Smooth muscle cell (in vitro differentiated cells): Measurements from ENCODE around the gene PDPR. TPM values are rescaled to one million over a fixed set of nuclear protein-coding genes. Genes with fewer than 3 reads are reported as not detected.
"Not testable (repeated sequence)": the region's sequence is repeated elsewhere in the genome, so short reads cannot be mapped to it uniquely, and the experiment has no call there.

Source experiments
- DNase-seq: peaks from one replicate; lab custom pipeline; 2025; ENCODE audit not compliant: unreplicated experiment; lab: John Stamatoyannopoulos, UW
- H2AFZ ChIP-seq: fragments of 200-600 bp; sonication (generic); 2 replicates; pipeline ENCODE4 v1.6.0; 2016; ENCODE audit warnings: antibody characterized with exemption, low read depth, mild to moderate bottlenecking
- H3F3A ChIP-seq: fragments of 200-600 bp; sonication (generic); 2 replicates; pipeline ENCODE4 v1.6.0; 2017; ENCODE audit warnings: antibody characterized with exemption, low read depth
- H3K27ac ChIP-seq: fragments of 200-600 bp; sonication (generic); 2 replicates; pipeline ENCODE4 v1.5.1; 2016; ENCODE audit warnings: low read depth, mild to moderate bottlenecking
- H3K27me3 ChIP-seq: fragments of 200-600 bp; sonication (generic); 2 replicates; pipeline ENCODE4 v1.6.1; 2016; ENCODE audit warnings: low read depth, mild to moderate bottlenecking
- H3K36me3 ChIP-seq: fragments of 200-600 bp; sonication (generic); 2 replicates; pipeline ENCODE4 v1.5.1; 2016; ENCODE audit warnings: low read depth
- H3K4me1 ChIP-seq: fragments of 200-600 bp; sonication (generic); 2 replicates; pipeline ENCODE4 v1.5.1; 2016; ENCODE audit warnings: low read depth
- H3K4me2 ChIP-seq: fragments of 200-600 bp; sonication (generic); 2 replicates; pipeline ENCODE4 v1.6.0; 2016; ENCODE audit warnings: mild to moderate bottlenecking
- H3K4me3 ChIP-seq: fragments of 200-600 bp; sonication (generic); 2 replicates; pipeline ENCODE4 v1.5.1; 2016; ENCODE audit warnings: mild to moderate bottlenecking
- H3K79me2 ChIP-seq: fragments of 200-600 bp; sonication (generic); 2 replicates; pipeline ENCODE4 v1.6.0; 2016; ENCODE audit warnings: low read depth, mild to moderate bottlenecking
- H3K9ac ChIP-seq: fragments of 200-600 bp; sonication (generic); 2 replicates; pipeline ENCODE4 v1.6.0; 2016; ENCODE audit warnings: low read depth
- H3K9me3 ChIP-seq: fragments of 200-600 bp; sonication (generic); replicated peaks from 2 replicates; pipeline ENCODE4 v1.5.1; 2016; ENCODE audit warnings: low read depth
- H4K20me1 ChIP-seq: fragments of 200-600 bp; sonication (generic); 2 replicates; pipeline ENCODE4 v1.6.0; 2016; ENCODE audit warnings: low read depth
- WGBS: methylation state at CpG from one replicate; pipeline ENCODE4 v1.1.7; 2016; ENCODE audit warnings: low lambda C conversion rate; 5-methylcytosine and 5-hydroxymethylcytosine counted together
- polyA plus RNA-seq: library from polyadenylated mRNA; unstranded; fragments of >200 nt; fragmentation: Nextera tagmentation; extraction: Ambion mirVana; gene quantifications from 2 replicates; pipeline ENCODE4 v1.2.1, GENCODE V29; 2016
- total RNA-seq: library from RNA; depleted of rRNA; stranded (reverse); fragments of >200 nt; gene quantifications from 2 replicates; pipeline ENCODE4 v1.2.3, GENCODE V29; 2014
- TF ChIP-seq, protein P1 (sequence below): fragments of 200-600 bp; sonication (generic); IDR thresholded peaks from 2 replicates; pipeline ENCODE4 v1.5.1; 2017; ENCODE audit warnings: borderline replicate concordance, mild to moderate bottlenecking, antibody characterized with exemption; ENCODE audit not compliant: insufficient read depth, poor library complexity, severe bottlenecking

PDPR gene
- total and polyA plus RNA-seq, 2 experiments from 2014 or later: 5.7 to 11.2 TPM

DNA sequence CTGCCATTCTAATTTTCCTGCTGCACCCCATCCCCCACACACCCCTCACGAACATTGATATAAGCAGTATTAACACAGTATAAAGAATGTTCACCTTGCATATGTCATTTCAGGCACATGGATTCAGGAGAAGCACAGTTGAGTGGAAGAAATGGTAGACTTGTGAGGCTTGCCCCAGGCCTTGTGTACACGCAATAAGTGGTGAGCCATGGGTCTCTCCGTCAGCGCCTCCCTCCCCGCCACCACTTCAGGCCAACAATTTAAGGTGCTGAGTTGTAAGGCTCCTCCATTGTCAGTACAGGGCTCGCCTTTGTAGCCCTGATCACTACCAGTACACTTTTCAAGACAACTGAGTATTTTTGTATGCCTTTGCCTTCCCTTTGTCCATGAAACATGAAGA is 47.2 kb downstream of the PDPR start:
- TF ChIP-seq, protein P1, sequence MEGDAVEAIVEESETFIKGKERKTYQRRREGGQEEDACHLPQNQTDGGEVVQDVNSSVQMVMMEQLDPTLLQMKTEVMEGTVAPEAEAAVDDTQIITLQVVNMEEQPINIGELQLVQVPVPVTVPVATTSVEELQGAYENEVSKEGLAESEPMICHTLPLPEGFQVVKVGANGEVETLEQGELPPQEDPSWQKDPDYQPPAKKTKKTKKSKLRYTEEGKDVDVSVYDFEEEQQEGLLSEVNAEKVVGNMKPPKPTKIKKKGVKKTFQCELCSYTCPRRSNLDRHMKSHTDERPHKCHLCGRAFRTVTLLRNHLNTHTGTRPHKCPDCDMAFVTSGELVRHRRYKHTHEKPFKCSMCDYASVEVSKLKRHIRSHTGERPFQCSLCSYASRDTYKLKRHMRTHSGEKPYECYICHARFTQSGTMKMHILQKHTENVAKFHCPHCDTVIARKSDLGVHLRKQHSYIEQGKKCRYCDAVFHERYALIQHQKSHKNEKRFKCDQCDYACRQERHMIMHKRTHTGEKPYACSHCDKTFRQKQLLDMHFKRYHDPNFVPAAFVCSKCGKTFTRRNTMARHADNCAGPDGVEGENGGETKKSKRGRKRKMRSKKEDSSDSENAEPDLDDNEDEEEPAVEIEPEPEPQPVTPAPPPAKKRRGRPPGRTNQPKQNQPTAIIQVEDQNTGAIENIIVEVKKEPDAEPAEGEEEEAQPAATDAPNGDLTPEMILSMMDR: no peak
- Histone ChIP-seq H3K9ac (no peak overlapping the region), H3K27me3 (no peaks in the 10 kb centered on the region), H3F3A (peaks cover 9% of the 10 kb centered on the region), H3K36me3 (peaks cover 5% of the 10 kb centered on the region), H4K20me1 (peaks cover 7% of the 10 kb centered on the region), H2AFZ (no peak overlapping the region), H3K4me1 (no peaks in the 10 kb centered on the region), H3K4me3 (no peak overlapping the region), H3K27ac (no peak overlapping the region), H3K9me3 (no peaks in the 10 kb centered on the region), H3K79me2 (no peaks in the 10 kb centered on the region), H3K4me2 (no peak overlapping the region)
- DNase-seq: no peak
- 96% methylated on average over 6 of the region's 6 CpGs for whole genome bisulfite sequencing

DNA sequence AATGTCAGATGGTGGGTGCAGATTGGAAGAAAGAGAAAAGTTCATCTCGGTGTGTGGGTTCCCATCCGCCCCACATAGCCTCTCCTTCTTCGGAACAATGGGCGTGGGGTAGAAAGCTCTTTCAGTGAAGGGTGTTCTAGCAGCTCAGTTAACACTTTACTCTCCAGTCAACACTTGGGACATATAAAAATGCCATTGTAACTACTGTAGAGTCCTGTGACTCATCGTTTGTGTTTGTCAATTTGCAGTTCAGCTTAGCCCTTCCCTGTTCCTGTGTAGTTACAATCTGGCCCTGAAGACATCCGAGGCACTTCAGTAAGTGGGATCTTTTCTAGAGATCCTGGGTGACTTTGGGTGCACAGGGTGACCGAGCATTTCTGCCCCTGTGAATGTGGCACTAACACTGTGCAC is 47.9 kb downstream of the PDPR start:
- no peak for DNase-seq
- H3K27ac ChIP-seq: no peak overlapping the region
- WGBS: 50% methylated on average over 7 of the region's 7 CpGs

DNA sequence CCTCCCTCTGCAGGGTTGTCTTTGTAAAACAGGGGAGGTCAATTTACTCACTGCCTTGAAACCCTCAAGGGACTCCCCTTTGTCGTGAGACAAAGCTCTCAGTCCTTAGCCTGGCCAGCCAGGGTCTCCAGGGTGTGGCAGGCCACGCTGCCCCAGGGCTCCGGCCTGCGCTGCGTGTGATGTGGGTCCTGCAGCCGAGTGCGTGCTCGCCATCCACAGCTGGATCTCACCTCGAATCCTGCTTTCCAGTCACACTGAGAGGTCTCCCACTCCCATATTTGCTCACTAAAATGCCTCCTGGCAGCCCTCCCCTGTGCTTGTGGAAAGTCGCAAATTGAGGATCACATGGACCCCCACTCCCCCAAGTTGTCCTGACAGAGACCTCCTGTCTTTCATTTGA is 49.5 kb downstream of the PDPR start:
- H3K79me2 ChIP-seq: no peaks in the 10 kb centered on the region
- H3K4me2 ChIP-seq: no peak overlapping the region
- no peak overlapping the region for H3K4me3 ChIP-seq
- no peaks in the 10 kb centered on the region for H3K4me1 ChIP-seq
- WGBS: 89% methylated on average over 10 of the region's 10 CpGs
- peaks cover 9% of the 10 kb centered on the region for H3F3A ChIP-seq
- no peak overlapping the region for H3K27ac ChIP-seq
- no peak overlapping the region for H3K9ac ChIP-seq
- no peaks in the 10 kb centered on the region for H3K36me3 ChIP-seq
- no peaks in the 10 kb centered on the region for H3K9me3 ChIP-seq
- no peaks in the 10 kb centered on the region for H3K27me3 ChIP-seq
- TF ChIP-seq, protein P1: no peak
- DNase-seq: no peak
- peaks cover 7% of the 10 kb centered on the region for H4K20me1 ChIP-seq
- no peak overlapping the region for H2AFZ ChIP-seq

More for the DNA sequence above, 47.9 kb downstream of the PDPR start:
- Histone ChIP-seq H3K79me2 (no peaks in the 10 kb centered on the region), H3K4me2 (no peak overlapping the region), H3K27me3 (no peaks in the 10 kb centered on the region), H4K20me1 (peaks cover 7% of the 10 kb centered on the region), H3K9me3 (no peaks in the 10 kb centered on the region), H3K4me1 (no peaks in the 10 kb centered on the region), H3F3A (peaks cover 9% of the 10 kb centered on the region), H3K4me3 (no peak overlapping the region), H3K9ac (no peak overlapping the region), H3K36me3 (peaks cover 5% of the 10 kb centered on the region), H2AFZ (no peak overlapping the region)
- TF ChIP-seq, protein P1: no peak

DNA sequence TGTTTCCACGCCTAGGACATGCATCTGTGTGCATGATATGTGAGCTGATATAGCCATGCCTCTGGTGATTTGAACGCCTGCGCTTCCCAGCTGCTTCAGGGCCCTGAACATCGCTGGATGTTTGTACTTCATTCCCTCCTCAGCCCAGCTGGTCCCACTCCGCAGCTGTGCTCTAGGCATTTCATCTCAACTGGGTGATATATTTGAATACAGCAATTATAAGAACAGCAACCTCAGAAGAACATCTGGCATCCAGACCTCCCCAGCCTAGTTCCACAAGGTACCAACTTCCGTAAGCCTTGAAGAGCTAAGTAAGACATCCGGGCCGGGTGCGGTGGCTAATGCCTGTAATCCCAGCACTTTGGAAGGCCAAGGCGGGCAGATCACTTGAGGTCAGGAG is 52.6 kb downstream of the PDPR start:
- not testable (repeated sequence) for H3K4me1 ChIP-seq, H3K27ac ChIP-seq, H3K27me3 ChIP-seq, H3K36me3 ChIP-seq, H3K4me3 ChIP-seq, H3K9ac ChIP-seq, H3K4me2 ChIP-seq, DNase-seq, H2AFZ ChIP-seq, H4K20me1 ChIP-seq, H3K9me3 ChIP-seq, H3K79me2 ChIP-seq, H3F3A ChIP-seq
- 77% methylated on average over 5 of the region's 10 CpGs for WGBS

DNA sequence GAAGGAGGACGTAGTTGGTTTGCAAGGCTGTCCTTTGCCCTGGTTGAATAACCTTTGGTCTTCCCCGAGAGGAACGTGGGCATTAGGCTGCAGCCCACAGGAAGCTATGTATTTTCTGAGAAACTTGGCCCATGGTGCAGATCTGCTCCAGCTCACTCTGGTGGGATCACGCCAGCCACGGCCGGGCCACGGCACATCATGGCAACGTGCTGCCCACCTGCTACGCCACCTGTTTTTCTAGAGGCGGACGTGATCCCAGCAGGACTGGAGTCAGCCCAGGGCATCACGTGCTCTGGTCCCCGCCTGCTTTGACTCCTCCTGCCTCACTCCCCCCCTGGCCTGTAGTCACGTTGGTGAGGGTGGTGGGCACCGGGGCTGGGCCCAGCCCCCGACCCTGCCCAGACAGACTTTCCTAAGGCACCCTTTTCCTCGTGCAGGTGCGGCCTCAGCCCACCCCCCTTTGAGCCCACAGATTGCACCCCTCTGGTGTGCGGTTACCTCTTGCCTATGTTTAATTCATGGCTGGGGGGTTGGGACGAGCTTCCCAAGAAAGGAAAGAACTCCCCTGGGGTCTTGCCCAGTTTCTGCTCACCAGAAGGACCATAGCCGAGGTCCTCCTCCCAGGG is 59.2 kb downstream of the PDPR start, which contains the start of gene CLEC18C:
Gene CLEC18C (plus strand): TSS at position 576 of the 626 bp plus-strand sequence. CDS start 492 bp downstream, outside the sequence.
- H3K4me1 ChIP-seq, H2AFZ ChIP-seq, H3K9ac ChIP-seq, DNase-seq, H3K27ac ChIP-seq, H4K20me1 ChIP-seq, H3K36me3 ChIP-seq, H3K27me3 ChIP-seq, H3F3A ChIP-seq, H3K9me3 ChIP-seq, H3K4me3 ChIP-seq, H3K4me2 ChIP-seq, H3K79me2 ChIP-seq: not testable (repeated sequence)
- 91% methylated on average over 17 of the region's 21 CpGs for WGBS

DNA sequence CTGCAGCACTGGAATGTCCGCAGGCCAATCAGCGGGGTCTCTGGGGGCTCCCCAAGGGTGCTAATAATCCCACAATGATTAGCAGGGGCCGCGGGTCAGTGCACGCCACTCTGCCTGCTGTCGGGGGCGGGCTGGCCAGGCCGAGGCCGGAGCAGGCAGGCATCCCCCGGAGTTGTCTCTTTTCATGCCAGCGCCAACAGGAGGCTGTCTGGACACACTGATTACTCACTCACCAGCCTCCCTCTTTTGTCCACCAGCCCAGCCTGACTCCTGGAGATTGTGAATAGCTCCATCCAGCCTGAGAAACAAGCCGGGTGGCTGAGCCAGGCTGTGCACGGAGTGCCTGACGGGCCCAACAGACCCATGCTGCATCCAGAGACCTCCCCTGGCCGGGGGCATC is 59.8 kb downstream of the PDPR start:
- H3K4me1 ChIP-seq, H2AFZ ChIP-seq, H4K20me1 ChIP-seq, H3K4me3 ChIP-seq, H3K4me2 ChIP-seq, H3K9ac ChIP-seq, H3K27me3 ChIP-seq, H3K9me3 ChIP-seq, H3K27ac ChIP-seq, DNase-seq, H3K79me2 ChIP-seq, H3F3A ChIP-seq, H3K36me3 ChIP-seq: not testable (repeated sequence)
- 80% methylated on average over 2 of the region's 15 CpGs for WGBS
